HL-60 (cell line): Measurements from ENCODE around the gene TBC1D22A.

ENCODE experiments used
- DNase-seq, 2 experiments: peaks; one replicate each; pipeline ENCODE4 v3.0.0-alpha.2; 2010 to 2020; ENCODE audit warnings: low read depth in 1 of 2, low spot score in 1 of 2
- H3K27ac ChIP-seq: fragments of 250-450 bp; sonication (Bioruptor Pico); replicated peaks from 2 replicates; pipeline ENCODE4 v1.5.1; 2020; ENCODE audit warnings: mild to moderate bottlenecking, moderate library complexity
- H3K27me3 ChIP-seq: fragments of 250-450 bp; sonication (Bioruptor Pico); 2 replicates; pipeline ENCODE4 v1.5.1; 2021; ENCODE audit warnings: mild to moderate bottlenecking, moderate library complexity; ENCODE audit not compliant: insufficient read depth, poor library complexity, severe bottlenecking
- H3K4me3 ChIP-seq: replicated peaks from 2 replicates; pipeline ENCODE4 v1.5.1; 2011; ENCODE audit warnings: mild to moderate bottlenecking, control low read depth, low read length; ENCODE audit not compliant: insufficient read depth
- CTCF ChIP-seq: IDR thresholded peaks from one replicate; pipeline ENCODE4 v1.5.1; 2011; ENCODE audit warnings: low read length, control low read depth, inconsistent platforms; ENCODE audit not compliant: insufficient read depth
- GABPA ChIP-seq: IDR thresholded peaks from 2 replicates; pipeline ENCODE4 v1.6.1; 2012; ENCODE audit warnings: low read depth
- POLR2AphosphoS5 ChIP-seq: IDR thresholded peaks from 2 replicates; pipeline ENCODE4 v1.6.1; 2012; ENCODE audit warnings: low read depth
- REST ChIP-seq: IDR thresholded peaks from 2 replicates; pipeline ENCODE4 v1.6.1; 2012; ENCODE audit warnings: low read depth; ENCODE audit not compliant: insufficient replicate concordance
- SPI1 ChIP-seq: IDR thresholded peaks from 2 replicates; pipeline ENCODE4 v1.6.1; 2012; ENCODE audit warnings: low read depth, mild to moderate bottlenecking, borderline replicate concordance

TBC1D22A gene

GRCh38 chr22:46963672-46964545 is 201.5 kb downstream of the TBC1D22A start:
- H3K27me3 ChIP-seq, result no peaks in the 10 kb centered on the region
- no peak for DNase-seq
- TF ChIP-seq GABPA (no peak), SPI1 (no peak), REST (no peak), CTCF (no peak), POLR2AphosphoS5 (no peak)
- H3K27ac ChIP-seq, result no peak overlapping the region
- H3K4me3 ChIP-seq, result no peak overlapping the region

GRCh38 chr22:46964773-46965550 is 202.5 kb downstream of the TBC1D22A start:
- H3K27me3 ChIP-seq, result no peaks in the 10 kb centered on the region
- H3K4me3 ChIP-seq, result no peak overlapping the region
- H3K27ac ChIP-seq, result no peak overlapping the region
- DNase-seq, result no peak
- TF ChIP-seq POLR2AphosphoS5 (no peak), REST (no peak), GABPA (no peak), CTCF (no peak), SPI1 (no peak)

GRCh38 chr22:46965555-46966494 is 203.4 kb downstream of the TBC1D22A start:
- H3K27ac ChIP-seq, result no peak overlapping the region
- H3K27me3 ChIP-seq, result no peaks in the 10 kb centered on the region
- DNase-seq, result no peak
- TF ChIP-seq SPI1 (no peak), CTCF (no peak), POLR2AphosphoS5 (no peak), REST (no peak), GABPA (no peak)
- H3K4me3 ChIP-seq, result no peak overlapping the region
